Caco-2 (cell line): ENCODE results near the gene FNDC3B. TPM values are rescaled to one million over a fixed set of nuclear protein-coding genes. Genes with fewer than 3 reads are reported as not detected.

Experiments
- BruUV-seq: library from RNA; stranded (reverse); fragments of 400-500 nt; replicated peaks from 2 replicates; lab custom pipeline; 2021; lab: Mats Ljungman, UMichigan
- CTCF ChIA-PET: fragments of 300-600 bp; sonication (Branson Sonifier 250); formaldehyde crosslinking; loops from one replicate; lab custom pipeline; 2022; ENCODE audit warnings: antibody characterized with exemption; lab: Charles Lee
- POLR2A ChIA-PET: fragments of 300-600 bp; sonication (Branson Sonifier 250); formaldehyde crosslinking; loops from one replicate; lab custom pipeline; 2022; ENCODE audit warnings: antibody characterized with exemption; lab: Charles Lee
- DNase-seq, 2 experiments: peaks; one replicate each; pipeline versions ENCODE4 v3.0.0 to v3.0.0-alpha.2; 2020 to 2022
- H3K27me3 ChIP-seq: replicated peaks from 2 replicates; pipeline ENCODE4 v1.6.0; 2011; ENCODE audit warnings: low read length; ENCODE audit not compliant: control insufficient read depth, insufficient read depth
- H3K36me3 ChIP-seq: 2 replicates; pipeline ENCODE4 v1.5.1; 2011; ENCODE audit warnings: low read length; ENCODE audit not compliant: control insufficient read depth, insufficient read depth
- H3K4me1 ChIP-seq: fragments of 250-450 bp; sonication (Bioruptor Pico); 2 replicates; pipeline ENCODE4 v1.5.1; 2020; ENCODE audit warnings: mild to moderate bottlenecking
- H3K4me3 ChIP-seq: 2 replicates; pipeline ENCODE4 v1.5.1; 2011; ENCODE audit warnings: low read depth, mild to moderate bottlenecking, control low read depth, low read length
- H3K9me3 ChIP-seq: fragments of 250-450 bp; sonication (Bioruptor Pico); 2 replicates; pipeline ENCODE4 v1.5.1; 2020; ENCODE audit warnings: mild to moderate bottlenecking, moderate library complexity
- H3K27ac Mint-ChIP-seq: one replicate; pipeline ENCODE4 v1.8.0; 2022; ENCODE audit warnings: mixed read lengths; ENCODE audit not compliant: unreplicated experiment
- H3K27me3 Mint-ChIP-seq: one replicate; pipeline ENCODE4 v1.8.0; 2022; ENCODE audit warnings: mixed read lengths; ENCODE audit not compliant: insufficient read depth, unreplicated experiment
- H3K36me3 Mint-ChIP-seq: one replicate; pipeline ENCODE4 v1.8.0; 2022; ENCODE audit warnings: mild to moderate bottlenecking, mixed read lengths; ENCODE audit not compliant: insufficient read depth, unreplicated experiment
- H3K4me1 Mint-ChIP-seq: one replicate; pipeline ENCODE4 v1.8.0; 2022; ENCODE audit warnings: low read depth, mixed read lengths; ENCODE audit not compliant: unreplicated experiment
- H3K4me3 Mint-ChIP-seq: one replicate; pipeline ENCODE4 v1.8.0; 2022; ENCODE audit warnings: mild to moderate bottlenecking, moderate library complexity, mixed read lengths; ENCODE audit not compliant: unreplicated experiment
- H3K9me3 Mint-ChIP-seq: one replicate; pipeline ENCODE4 v1.8.0; 2022; ENCODE audit warnings: mixed read lengths; ENCODE audit not compliant: unreplicated experiment
- CTCF ChIP-seq, 2 experiments: fragments of 200-600 bp in 1 of 2; IDR thresholded peaks; 1 replicate in 1 of 2; 2 replicates in 1 of 2; pipeline versions ENCODE4 v1.5.1 to v1.8.0; 2011 to 2022; ENCODE audit warnings: antibody characterized with exemption in 1 of 2, control low read depth in 1 of 2, inconsistent platforms in 1 of 2, low read depth in 1 of 2, low read length in 1 of 2, mild to moderate bottlenecking in 1 of 2, moderate library complexity in 1 of 2; ENCODE audit not compliant: insufficient read depth in 1 of 2, severe bottlenecking in 1 of 2, unreplicated experiment in 1 of 2
- intact Hi-C: fragments of 100-400 bp; cut with micrococcal nuclease; formaldehyde crosslinking; loops from one replicate; pipeline ENCODE4 v1.10.0; 2022; ENCODE audit not compliant: unreplicated experiment
- total RNA-seq: library from RNA; stranded (reverse); gene quantifications from 2 replicates; pipeline ENCODE4 v1.2.3, GENCODE V29; 2022

Gene FNDC3B
- total RNA-seq, 1 experiment from 2014 or later: 59.8 TPM

GRCh38 chr3:172130717-172131050 is 91.3 kb downstream of the FNDC3B start:
- BruUV-seq: no TSS peak
- Mint-ChIP-seq H3K27ac (peak overlapping the region; percentile 92), H3K27me3 (no peaks in the 10 kb centered on the region), H3K4me1 (peaks cover 58% of the 10 kb centered on the region), H3K36me3 (peaks cover 31% of the 10 kb centered on the region), H3K4me3 (no peak overlapping the region), H3K9me3 (no peaks in the 10 kb centered on the region)
- Histone ChIP-seq H3K9me3 (no peaks in the 10 kb centered on the region), H3K27me3 (no peaks in the 10 kb centered on the region), H3K4me1 (peaks cover 68% of the 10 kb centered on the region), H3K36me3 (no peaks in the 10 kb centered on the region), H3K4me3 (no peak overlapping the region)
- TF ChIP-seq CTCF (IDR thresholded peaks at IDR 0.05; ENCODE audit: insufficient read depth in 1 of 2, low read depth in 1 of 2, low read length in 1 of 2, severe bottlenecking in 1 of 2, unreplicated experiment in 1 of 2): no peak
- no peak for DNase-seq
- intact Hi-C loops: loop anchor here (1.0 kb wide), 1 partner anchor 10 kb away; no protein-coding TSS in a partner anchor
- CTCF ChIA-PET: no interaction called here
- POLR2A ChIA-PET: no interaction called here

GRCh38 chr3:172131746-172132145 is 92.4 kb downstream of the FNDC3B start:
- no peaks in the 10 kb centered on the region for H3K9me3 ChIP-seq
- no peaks in the 10 kb centered on the region for H3K27me3 Mint-ChIP-seq
- H3K36me3 ChIP-seq: no peaks in the 10 kb centered on the region
- H3K4me1 ChIP-seq: peaks cover 64% of the 10 kb centered on the region
- no peaks in the 10 kb centered on the region for H3K27me3 ChIP-seq
- TF ChIP-seq CTCF (IDR thresholded peaks at IDR 0.05; ENCODE audit: insufficient read depth in 1 of 2, low read depth in 1 of 2, low read length in 1 of 2, severe bottlenecking in 1 of 2, unreplicated experiment in 1 of 2): no peak
- POLR2A ChIA-PET: no interaction called here
- intact Hi-C loops: no loop called here
- peaks cover 59% of the 10 kb centered on the region for H3K4me1 Mint-ChIP-seq
- H3K4me3 Mint-ChIP-seq: no peak overlapping the region
- H3K4me3 ChIP-seq: no peak overlapping the region
- no peaks in the 10 kb centered on the region for H3K9me3 Mint-ChIP-seq
- H3K36me3 Mint-ChIP-seq: peaks cover 35% of the 10 kb centered on the region
- CTCF ChIA-PET: no interaction called here
- peak overlapping the region; percentile 8 for H3K27ac Mint-ChIP-seq
- no TSS peak for BruUV-seq
- no peak for DNase-seq

- POLR2A ChIA-PET: no interaction called here
- DNase-seq: no peak
- peaks cover 31% of the 10 kb centered on the region for H3K36me3 Mint-ChIP-seq
- H3K27ac Mint-ChIP-seq: peak overlapping the region; percentile 8
- H3K36me3 ChIP-seq: no peaks in the 10 kb centered on the region
- BruUV-seq: no TSS peak
- peaks cover 60% of the 10 kb centered on the region for H3K4me1 ChIP-seq
- CTCF ChIA-PET: no interaction called here
- H3K4me3 Mint-ChIP-seq: no peak overlapping the region
- H3K4me3 ChIP-seq: no peak overlapping the region
- peaks cover 55% of the 10 kb centered on the region for H3K4me1 Mint-ChIP-seq
- H3K27me3 ChIP-seq: no peaks in the 10 kb centered on the region
- intact Hi-C loops: no loop called here
- no peaks in the 10 kb centered on the region for H3K27me3 Mint-ChIP-seq
- no peaks in the 10 kb centered on the region for H3K9me3 Mint-ChIP-seq
- no peak for TF ChIP-seq CTCF (IDR thresholded peaks at IDR 0.05; ENCODE audit: insufficient read depth in 1 of 2, low read depth in 1 of 2, low read length in 1 of 2, severe bottlenecking in 1 of 2, unreplicated experiment in 1 of 2)
- H3K9me3 ChIP-seq: no peaks in the 10 kb centered on the region
Measured at GRCh38 chr3:172132159-172132586, 92.8 kb downstream of the FNDC3B start.
